ENCODE data around the gene NKX6-2. TPM values are rescaled to one million over a fixed set of nuclear protein-coding genes. Genes with fewer than 3 reads are reported as not detected.

NKX6-2 gene
- total RNA-seq, 2 donors from 2014 or later = 2.1 TPM; not detected in 1

DNA sequence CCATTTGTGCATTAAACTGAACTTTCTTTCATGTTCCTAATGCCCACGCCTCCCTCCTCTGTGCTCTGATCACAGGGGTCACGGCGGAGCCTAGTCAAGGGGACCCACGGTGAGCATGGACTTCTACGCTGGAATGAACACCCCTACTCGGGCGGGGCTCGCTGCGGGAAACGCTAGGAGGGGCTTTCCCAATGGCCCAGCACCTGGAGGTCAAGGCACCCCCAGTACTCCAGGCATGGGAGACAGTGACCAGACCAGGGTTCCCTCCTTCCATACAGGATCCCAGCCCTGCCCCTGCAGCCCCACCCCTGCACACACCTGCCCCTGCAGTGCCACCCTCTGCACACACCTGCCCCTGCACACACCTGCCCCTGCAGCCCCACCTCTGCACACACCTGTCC, 27.1 kb upstream of the NKX6-2 start:
- intact Hi-C loops (cut with DNase I) = no loop called here
- Histone ChIP-seq H3K36me3 (replicated peaks in 1 of 2; ENCODE audit: insufficient read depth in 1 of 2, low read depth in 2 of 2) (no peaks in the 10 kb centered on the region), H3K9me3 (no peaks in the 10 kb centered on the region), H3K4me1 (no peaks in the 10 kb centered on the region), H3K4me3 (no peak overlapping the region), H3K27ac (no peak overlapping the region), H3K27me3 (peaks cover 0 to 6% of the 10 kb centered on the region in 2 donors)
- no peak for DNase-seq
- ATAC-seq = no peak
- WGBS, 2 donors = 79 to 80% methylated on average over 10 of the region's 10 CpGs
- no peak for TF ChIP-seq POLR2A (IDR thresholded peaks at IDR 0.05)
- TF ChIP-seq, protein P1, sequence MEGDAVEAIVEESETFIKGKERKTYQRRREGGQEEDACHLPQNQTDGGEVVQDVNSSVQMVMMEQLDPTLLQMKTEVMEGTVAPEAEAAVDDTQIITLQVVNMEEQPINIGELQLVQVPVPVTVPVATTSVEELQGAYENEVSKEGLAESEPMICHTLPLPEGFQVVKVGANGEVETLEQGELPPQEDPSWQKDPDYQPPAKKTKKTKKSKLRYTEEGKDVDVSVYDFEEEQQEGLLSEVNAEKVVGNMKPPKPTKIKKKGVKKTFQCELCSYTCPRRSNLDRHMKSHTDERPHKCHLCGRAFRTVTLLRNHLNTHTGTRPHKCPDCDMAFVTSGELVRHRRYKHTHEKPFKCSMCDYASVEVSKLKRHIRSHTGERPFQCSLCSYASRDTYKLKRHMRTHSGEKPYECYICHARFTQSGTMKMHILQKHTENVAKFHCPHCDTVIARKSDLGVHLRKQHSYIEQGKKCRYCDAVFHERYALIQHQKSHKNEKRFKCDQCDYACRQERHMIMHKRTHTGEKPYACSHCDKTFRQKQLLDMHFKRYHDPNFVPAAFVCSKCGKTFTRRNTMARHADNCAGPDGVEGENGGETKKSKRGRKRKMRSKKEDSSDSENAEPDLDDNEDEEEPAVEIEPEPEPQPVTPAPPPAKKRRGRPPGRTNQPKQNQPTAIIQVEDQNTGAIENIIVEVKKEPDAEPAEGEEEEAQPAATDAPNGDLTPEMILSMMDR (IDR thresholded peaks at IDR 0.05) = no peak

DNA sequence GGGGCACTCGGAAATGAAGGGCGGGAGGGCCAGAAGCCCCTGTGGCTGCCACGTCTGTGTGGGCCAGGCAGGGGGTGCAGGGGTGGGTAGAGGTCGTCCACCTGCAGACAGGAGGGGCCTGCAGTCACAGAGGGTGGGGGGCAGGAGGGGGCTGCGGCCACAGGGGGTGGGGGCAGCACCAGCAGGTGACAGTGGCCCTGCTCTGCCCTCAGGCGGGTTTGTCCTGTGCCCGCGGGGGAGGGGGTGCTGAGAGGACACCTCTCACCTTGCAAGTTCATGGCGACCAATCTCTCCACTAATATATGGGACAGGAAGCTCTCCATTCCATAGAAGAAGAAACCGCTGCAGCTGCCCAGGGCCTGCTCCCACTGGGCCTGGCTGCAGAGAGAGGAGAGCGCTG, 26.6 kb upstream of the NKX6-2 start:
- TF ChIP-seq, protein P1 (IDR thresholded peaks at IDR 0.05) = no peak
- no peak for TF ChIP-seq POLR2A (IDR thresholded peaks at IDR 0.05)
- Histone ChIP-seq H3K36me3 (replicated peaks in 1 of 2; ENCODE audit: insufficient read depth in 1 of 2, low read depth in 2 of 2) (no peaks in the 10 kb centered on the region), H3K27ac (no peak overlapping the region), H3K4me1 (no peaks in the 10 kb centered on the region), H3K9me3 (no peaks in the 10 kb centered on the region), H3K27me3 (peaks cover 0 to 2% of the 10 kb centered on the region in 2 donors), H3K4me3 (no peak overlapping the region)
- DNase-seq (no peak), ATAC-seq (no peak)
- 40 to 48% methylated on average over 7 to 10 of the region's 11 CpGs for WGBS, 2 donors
- intact Hi-C loops (cut with DNase I) = no loop called here

DNA sequence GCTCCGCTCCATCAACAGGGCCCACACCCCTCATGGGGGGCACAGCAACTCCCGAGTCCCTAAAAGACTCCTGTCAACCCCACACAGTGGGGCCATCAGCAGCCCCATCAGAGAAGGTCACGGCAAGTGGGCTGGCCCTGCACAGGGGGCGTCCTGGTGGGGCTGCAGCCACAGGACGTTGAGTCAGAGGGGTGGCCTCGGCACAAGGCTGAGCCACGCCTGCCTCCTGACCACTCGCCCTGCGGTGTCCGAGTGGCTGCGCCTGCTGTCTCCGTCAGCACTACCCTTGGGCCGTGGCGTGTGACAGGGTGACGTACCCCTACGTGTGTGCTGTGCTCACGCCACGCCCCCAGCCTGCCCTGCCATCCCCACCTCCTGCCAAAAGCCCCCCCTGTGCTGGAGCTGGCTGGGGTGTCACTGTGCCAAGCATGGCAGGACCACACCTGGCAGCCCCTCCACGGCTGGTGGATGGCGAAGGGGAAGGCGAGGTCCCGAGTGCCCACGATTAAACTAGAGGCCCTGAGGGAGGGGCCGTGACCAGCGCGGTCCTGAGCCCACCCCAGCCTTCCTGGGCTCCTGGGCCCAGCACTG, 26.0 kb upstream of the NKX6-2 start:
- WGBS, 2 donors = 72% methylated on average over 25 of the region's 26 CpGs; no CpG with 5 or more reads in 1 of the 2 donors
- no peak overlapping the region for H3K27ac ChIP-seq
- no peak overlapping the region for H3K4me3 ChIP-seq
- no peaks in the 10 kb centered on the region for H3K36me3 ChIP-seq (replicated peaks in 1 of 2; ENCODE audit: insufficient read depth in 1 of 2, low read depth in 2 of 2)
- intact Hi-C loops (cut with DNase I) = no loop called here
- DNase-seq (no peak), ATAC-seq (no peak)
- no peaks in the 10 kb centered on the region for H3K4me1 ChIP-seq
- TF ChIP-seq POLR2A (IDR thresholded peaks at IDR 0.05) = no peak
- TF ChIP-seq, protein P1 (IDR thresholded peaks at IDR 0.05) = no peak
- H3K27me3 ChIP-seq = no peaks in the 10 kb centered on the region
- H3K9me3 ChIP-seq = no peaks in the 10 kb centered on the region

DNA sequence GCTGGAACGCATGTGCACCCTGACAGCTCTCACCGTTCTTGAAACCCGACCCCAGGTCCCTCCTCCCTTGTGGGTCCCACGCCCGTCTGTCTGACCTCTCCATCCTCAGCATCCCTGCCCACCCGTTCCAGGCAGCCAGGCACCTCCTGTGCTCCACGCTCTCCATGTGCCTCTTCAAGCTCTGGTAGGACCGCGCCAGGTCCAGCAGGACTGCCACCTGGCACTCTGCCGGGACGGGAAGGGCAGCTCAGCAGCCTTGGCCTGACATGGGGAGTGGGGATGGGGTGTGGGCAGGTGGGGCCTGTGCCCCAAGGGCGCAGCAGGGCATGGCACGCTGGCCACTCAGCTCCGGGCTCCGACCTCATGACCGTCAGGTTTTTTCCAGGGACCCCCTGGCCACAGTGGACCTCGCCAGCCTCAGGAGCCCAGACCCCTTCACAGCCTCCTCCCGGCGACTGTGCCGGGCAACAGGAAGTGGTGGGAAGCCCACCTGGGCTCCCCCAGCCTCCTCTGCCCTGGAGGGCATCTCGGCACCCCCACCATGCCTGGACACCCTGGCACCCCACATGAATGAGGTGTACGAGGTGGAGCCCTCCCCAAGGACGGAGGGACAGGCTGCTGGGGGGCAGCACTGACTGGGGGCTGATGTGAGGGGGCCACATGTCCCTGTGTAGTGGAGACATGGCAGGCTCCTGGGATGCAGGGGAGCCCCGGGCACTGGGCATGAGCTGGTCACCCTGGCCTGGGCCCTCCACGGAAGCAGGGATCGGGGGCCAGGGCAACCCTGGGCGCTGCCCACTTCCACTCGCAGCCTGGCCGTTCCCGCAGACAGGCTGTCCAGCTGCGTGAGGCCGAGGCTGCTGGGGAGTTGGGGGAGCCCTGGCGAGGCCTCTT, 25.1 kb upstream of the NKX6-2 start:
- Histone ChIP-seq H3K27me3 (no peaks in the 10 kb centered on the region), H3K4me1 (no peaks in the 10 kb centered on the region), H3K4me3 (no peak overlapping the region), H3K36me3 (replicated peaks in 1 of 2; ENCODE audit: insufficient read depth in 1 of 2, low read depth in 2 of 2) (no peaks in the 10 kb centered on the region), H3K27ac (no peak overlapping the region), H3K9me3 (no peaks in the 10 kb centered on the region)
- WGBS, 2 donors = 43 to 44% methylated on average over 16 to 25 of the region's 33 CpGs
- ATAC-seq = no peak
- intact Hi-C loops (cut with DNase I) = no loop called here
- no peak for DNase-seq
- TF ChIP-seq, protein P1 (IDR thresholded peaks at IDR 0.05) = no peak
- no peak for TF ChIP-seq POLR2A (IDR thresholded peaks at IDR 0.05)
